OCI-LY7 (cell line): ENCODE data around the gene SPATA24.

Source experiments
- EZH2phosphoT487 ChIP-seq: fragments of 200-600 bp; sonication (generic); IDR thresholded peaks from 2 replicates; pipeline ENCODE4 v1.6.1; 2018; ENCODE audit warnings: low read depth, borderline replicate concordance, mild to moderate bottlenecking, mixed run types, antibody characterized with exemption, low read length, moderate library complexity, mixed read lengths
- TF ChIP-seq, protein P1 (sequence below): fragments of 200-600 bp; sonication (generic); conservative IDR thresholded peaks from 2 replicates; pipeline ENCODE4 v1.5.1; 2014; ENCODE audit warnings: mild to moderate bottlenecking, antibody characterized with exemption, low read length, moderate library complexity, mixed read lengths

DNA sequence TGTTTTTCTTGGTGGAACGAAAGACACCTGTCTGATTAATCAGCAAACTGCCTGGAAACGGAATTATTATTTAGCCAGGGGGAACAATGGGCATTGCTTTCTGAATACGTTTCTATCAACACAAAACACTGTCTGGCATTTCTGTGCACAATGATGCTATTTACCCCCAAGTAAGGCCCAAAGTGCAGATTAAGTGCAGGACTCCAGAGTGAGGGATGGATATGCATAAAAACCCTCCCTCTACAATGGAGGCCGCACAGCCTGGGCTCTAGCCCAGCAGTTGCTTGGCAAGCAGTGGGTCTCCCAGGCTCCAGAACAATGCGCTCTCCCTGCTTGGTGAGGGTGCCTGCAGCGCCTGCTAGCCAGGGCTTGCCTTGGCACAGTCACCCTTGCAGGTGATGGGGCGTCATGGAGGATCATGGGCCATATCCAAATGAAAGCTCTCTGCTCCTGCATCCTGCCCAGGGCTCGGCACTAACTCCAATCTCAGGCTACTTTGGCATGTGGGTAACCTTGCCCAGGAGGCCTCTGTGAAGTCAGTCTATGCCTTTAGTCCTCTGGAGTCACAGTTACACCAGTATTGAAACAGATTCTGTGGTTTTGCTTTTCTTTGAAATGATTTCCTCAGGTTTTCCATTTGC is 11.5 kb upstream of the SPATA24 start:
- TF ChIP-seq, protein P1, sequence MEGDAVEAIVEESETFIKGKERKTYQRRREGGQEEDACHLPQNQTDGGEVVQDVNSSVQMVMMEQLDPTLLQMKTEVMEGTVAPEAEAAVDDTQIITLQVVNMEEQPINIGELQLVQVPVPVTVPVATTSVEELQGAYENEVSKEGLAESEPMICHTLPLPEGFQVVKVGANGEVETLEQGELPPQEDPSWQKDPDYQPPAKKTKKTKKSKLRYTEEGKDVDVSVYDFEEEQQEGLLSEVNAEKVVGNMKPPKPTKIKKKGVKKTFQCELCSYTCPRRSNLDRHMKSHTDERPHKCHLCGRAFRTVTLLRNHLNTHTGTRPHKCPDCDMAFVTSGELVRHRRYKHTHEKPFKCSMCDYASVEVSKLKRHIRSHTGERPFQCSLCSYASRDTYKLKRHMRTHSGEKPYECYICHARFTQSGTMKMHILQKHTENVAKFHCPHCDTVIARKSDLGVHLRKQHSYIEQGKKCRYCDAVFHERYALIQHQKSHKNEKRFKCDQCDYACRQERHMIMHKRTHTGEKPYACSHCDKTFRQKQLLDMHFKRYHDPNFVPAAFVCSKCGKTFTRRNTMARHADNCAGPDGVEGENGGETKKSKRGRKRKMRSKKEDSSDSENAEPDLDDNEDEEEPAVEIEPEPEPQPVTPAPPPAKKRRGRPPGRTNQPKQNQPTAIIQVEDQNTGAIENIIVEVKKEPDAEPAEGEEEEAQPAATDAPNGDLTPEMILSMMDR: no peak
- no peak for TF ChIP-seq EZH2phosphoT487
